GM18519 (cell line): ENCODE measurements around the gene FAM3A.

Experiments
- ATAC-seq: cut with Tn5 transposase; IDR thresholded peaks from one replicate; pipeline ENCODE4 v1.9.1; 2021; ENCODE audit warnings: mild to moderate bottlenecking, moderate library complexity; ENCODE audit not compliant: unreplicated experiment, low FRiP score

Gene FAM3A

DNA sequence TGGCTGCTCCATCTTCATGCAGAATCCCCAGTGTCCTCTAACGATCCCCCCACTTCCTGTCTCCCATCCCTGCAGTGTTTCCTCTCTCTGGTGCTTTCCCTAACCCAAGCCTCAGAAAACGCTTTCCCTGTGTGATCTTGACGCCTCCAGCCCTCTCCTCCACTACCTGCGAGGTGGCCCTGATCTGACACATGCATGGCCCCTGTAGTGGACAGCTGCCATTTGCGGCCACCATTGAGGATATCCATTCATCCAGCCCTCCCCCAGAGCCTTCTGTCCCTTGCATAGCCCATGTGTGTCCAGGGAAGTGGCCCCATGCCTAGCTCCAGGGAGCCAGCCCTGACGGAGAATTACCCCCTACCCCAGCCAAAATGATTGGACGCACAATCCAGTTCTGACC lies 32.7 kb downstream of the FAM3A start:
- no peak for ATAC-seq

DNA sequence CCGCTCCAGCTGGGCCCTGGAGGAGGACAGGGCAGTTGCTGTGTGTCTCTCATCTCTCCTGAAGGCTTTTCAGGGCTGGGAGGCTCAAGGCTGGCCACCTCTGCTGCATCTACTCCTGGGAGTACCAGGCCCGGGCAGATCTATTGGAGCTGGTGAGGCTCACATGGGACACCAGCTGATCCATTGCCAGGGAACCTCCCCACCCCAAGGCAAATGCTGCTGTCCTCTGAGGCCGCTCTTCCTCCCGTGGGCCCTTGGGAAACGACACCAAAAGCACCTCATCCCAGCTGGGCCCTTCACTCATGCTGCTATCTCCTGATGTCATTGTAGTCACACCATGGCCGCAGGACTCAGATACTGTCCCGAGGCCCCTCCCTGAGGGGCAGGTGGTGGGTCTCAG lies 33.2 kb downstream of the FAM3A start:
- ATAC-seq = no peak

DNA sequence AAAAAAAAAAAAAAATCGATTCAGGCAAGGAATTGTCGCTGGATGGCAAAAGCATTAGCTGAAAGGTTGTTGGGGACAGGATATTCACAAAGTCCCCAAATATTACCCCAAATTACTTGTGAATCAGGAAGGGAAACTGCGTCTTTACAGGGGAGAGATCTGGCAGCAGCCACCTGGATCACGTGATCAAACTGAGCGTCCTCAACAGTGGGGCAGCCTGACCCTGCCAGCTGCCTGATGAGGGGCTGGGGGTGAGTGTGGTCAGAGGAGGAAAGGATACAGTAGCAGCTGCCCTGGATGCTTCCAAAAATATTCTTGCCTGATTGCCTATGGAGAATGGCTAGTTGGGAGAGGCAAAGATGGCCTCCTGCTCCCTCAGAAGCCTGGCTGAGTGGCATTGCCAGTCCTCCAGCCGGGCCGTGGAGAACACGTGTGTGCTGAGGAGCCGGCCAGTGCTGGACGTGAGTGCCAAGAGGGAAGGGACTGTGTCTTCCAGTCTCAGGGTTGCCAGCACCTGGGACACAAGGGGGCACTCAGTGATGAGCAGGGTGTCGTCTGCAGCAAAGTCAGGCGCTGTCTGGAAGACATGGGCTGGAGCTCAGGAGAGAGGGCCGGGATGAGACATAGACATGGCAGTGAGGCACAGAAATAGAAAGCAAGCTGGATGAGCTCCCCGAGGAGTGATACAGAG lies 34.0 kb downstream of the FAM3A start:
- no peak for ATAC-seq

DNA sequence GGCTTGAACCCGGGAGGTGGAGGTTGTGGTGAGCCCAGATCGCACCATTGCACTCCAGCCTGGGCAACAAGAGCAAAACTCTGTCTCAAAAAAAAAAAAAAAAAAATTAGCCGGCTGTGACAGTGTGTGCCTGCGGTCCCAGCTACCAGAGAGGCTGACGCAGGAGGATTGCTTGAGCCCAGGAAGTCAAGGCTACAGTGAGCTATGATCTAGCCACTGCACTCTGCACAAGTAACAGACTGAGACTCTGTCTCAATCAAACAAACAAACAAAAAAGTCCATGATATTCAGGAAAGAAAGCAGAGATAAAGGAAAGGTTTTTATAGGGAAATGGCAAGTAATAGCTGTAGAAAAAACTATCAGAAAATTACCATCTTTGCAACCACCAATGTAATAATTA lies 34.8 kb downstream of the FAM3A start:
- ATAC-seq = no peak

DNA sequence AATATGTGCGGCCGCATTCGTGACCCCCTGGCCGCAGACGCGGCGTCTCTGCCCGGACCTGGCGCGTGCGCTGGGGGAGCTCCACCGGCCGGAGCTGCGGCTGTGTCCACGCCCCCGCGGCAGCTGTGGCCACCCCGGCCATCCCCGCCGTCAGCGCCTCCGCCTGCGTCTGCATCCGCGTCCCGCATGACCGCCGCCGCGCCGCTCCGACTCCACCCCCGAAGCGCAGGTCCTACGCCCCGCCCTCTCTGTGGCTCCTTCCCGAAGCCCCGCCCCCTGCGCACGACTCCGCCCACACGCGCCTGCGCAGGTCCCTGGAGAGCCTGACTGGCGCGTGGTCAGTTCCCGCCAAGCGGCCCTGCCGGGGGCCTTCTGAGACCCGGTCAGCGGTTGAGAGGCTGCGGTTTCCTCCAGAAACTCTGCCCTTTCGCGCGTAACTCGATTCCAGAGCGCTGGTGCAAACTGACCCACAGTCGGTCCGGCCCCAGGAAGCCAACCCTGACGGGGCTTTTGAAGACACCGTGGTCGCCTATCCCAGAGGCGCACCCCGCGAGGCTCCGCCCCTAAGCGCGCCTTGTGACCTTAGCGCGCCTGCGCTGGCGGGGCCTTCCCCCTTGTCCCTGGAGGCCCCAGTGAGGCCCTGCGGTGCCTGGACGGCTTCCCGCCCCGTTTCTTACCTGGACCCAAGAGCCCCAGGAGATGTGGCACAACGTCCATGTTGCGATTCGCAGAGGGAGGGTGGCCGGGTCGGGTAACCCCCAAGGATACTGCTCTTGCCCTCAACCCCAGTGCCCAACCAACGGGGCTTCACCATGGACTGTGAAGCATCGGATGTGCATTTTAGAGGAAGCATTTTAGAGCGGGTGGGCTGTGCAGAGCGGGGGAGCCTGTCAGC lies 37.1 kb downstream of the FAM3A start, which contains the start of gene LAGE3:
LAGE3 (minus strand) TSS at position 554 of the 895 bp plus-strand sequence; CDS start at position 188, 366 bp downstream.
- peak; percentile 68 for ATAC-seq

DNA sequence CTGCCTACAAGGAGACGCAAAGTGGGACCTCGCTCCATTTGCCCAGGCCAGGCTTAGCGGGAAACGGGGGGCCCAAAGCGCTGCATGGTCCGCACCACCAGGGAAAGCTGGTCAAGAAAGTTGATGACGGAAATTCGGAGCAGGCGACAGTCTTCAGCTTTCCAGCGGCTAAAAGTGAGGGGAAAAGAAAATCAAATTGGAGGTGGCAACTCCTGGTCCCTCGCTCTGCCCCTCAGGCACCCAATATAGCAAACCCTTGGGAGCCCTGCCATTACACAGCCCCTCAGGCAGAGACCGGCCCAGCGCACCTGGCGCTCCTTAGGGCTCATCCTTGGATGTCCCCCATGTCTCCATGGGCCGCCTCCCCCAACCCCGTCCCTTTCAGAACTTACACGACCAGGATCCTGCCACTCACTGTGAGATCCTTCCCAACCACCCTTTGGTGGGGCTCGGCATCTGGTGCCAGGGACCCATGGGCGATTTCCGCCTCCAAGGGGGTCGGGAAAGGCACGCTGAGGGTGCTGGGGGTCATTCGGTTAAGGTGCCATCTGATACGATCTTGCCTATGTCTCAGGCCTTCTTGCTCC lies 38.0 kb downstream of the FAM3A start:
- no peak for ATAC-seq

DNA sequence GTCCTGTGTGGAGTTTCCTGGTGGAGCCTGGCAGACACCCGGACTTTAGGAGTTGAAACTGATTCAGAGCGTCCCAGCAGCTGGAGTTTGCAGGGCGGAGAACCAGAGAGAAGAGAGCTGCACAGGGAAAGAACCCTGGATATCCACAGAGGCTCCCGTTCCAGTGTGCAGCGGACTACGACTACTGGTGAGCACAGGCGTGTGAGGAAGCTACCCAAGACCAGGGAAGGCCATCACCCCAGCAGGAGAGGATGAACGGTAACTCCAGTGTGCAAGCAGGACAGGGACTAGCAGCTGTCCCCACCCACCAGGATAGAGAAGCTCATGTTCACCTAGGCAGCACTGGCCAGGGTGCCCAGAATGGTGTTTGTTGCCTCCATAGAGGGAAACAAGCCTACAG lies 39.2 kb downstream of the FAM3A start:
- ATAC-seq = no peak

DNA sequence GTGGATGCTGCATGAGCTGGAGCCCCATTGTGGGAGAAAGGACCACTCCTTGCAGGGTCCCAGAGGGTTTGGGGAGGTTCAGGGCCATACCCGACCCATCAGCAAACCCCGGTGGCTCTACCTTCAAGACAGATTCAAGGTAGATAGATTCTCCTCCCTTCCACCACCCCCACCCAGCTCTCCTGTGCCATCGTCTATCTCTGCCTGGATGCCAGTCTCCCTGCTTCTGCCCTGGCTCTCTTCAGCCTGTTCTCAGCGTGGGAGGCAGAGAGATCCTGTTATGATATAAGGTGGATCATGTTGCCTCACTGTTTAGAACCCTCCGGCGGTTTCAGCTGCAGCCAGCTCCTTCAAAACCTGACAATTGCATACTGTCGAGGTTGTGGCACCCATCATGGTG lies 42.3 kb downstream of the FAM3A start:
- no peak for ATAC-seq

DNA sequence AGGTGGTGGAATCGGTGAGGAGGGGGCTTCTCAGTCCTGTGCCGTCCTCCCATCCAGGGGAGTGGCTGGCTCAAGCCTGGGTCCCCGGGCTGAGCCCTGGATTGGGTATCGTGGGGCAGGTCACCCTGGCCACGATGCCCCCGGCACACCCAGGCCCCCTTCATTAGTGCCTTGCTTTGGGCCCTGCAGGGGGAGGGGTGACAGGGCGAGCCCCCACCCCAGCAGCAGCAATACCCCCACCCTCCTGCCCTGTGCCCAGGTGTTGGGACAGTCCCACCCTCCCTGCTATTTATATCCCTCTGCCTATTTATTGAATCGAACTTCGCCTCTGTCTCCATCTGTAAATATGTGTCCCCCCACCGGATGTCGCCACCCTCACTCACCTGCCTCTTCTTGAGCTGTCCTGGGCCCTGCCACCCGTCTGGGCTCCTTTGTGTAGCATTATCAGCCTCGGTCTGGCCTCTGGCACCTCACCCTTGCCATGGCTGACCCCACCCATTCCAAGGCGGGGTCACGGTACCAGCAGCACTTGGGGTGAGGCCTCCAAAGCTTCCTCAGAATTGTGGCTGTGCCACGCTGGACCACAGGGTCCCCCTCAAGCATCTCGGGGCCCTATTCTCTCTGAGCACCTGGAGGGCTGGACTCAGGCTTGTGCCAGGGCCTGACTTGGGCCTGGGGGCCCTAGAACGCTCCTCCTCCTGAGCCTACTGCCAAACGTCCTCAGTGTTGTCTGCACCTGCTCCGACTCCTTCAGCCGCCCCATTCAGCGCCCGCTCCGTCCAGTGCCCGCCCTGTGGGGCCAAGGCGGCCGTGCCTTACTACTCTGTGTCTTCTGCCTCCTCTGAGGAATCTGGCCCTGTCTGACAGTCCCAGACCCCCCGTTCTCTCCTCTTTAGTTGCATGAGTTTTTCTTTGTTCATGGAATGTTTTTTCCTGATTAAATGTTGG lies 43.1 kb downstream of the FAM3A start:
- no peak for ATAC-seq

DNA sequence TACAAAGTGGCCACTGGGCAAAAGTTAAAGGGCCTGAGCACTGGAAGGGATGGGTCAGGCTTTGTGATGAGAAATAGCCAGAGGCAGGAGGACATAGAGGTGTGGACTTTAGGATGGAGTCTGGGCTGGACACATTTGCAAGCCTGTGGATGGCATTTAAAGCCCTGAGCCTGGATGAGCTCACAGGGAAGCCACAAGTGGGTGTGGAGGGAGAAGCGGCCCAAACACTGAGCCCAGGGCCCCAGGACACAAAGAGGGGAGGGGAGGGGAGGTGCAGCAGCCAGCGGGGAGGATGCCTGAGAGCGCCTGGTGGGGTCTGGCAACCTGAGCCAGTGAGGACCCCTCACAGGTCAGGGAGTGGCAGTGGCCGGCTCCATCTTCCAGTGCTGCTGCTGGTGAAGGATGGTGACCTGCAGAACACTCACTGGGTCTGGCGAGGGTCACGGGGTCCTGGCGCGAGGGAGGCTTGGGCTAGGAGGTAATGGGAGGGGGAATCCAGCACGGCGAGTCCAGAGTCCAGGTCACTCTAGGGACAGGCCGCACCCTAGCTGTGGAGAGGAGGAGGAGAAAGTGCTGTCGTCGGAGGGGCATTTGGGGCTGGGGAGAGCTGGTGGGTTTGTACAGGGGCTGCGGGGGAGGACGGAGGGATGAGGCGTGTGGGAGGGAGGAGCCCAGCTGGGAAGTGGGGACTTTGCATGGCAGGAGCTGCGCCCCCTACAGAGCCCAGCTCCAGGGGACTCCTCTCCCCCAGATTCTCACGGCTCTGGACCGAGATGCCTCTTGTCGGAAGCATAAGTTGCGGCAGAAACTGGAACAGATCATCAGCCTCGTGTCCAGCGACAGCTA lies 44.0 kb downstream of the FAM3A start:
- ATAC-seq = no peak

DNA sequence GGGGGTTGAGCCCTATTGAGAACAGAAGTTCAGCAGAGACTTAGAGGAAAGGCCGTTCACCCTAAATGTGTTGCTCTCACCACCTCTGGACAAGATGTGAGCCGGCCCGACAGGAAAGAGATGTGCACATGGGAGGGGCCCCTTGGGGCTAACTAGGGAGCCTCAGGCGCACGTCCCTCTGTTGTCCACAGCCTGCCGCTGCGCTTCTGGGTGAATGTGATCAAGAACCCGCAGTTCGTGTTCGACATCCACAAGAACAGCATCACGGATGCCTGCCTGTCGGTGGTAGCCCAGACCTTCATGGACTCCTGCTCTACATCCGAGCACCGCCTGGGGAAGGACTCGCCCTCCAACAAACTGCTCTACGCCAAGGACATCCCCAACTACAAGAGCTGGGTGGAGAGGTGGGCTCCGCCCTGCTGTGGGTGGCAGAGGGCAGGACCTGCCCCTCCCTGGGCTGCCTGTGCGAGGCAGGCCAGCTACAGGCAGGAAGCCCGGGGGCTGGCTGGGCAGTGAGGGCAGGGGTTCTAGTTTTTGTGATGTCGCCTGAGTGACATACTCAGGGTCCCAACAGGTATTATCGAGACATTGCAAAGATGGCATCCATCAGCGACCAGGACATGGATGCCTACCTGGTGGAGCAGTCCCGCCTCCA lies 45.0 kb downstream of the FAM3A start:
- ATAC-seq = no peak

DNA sequence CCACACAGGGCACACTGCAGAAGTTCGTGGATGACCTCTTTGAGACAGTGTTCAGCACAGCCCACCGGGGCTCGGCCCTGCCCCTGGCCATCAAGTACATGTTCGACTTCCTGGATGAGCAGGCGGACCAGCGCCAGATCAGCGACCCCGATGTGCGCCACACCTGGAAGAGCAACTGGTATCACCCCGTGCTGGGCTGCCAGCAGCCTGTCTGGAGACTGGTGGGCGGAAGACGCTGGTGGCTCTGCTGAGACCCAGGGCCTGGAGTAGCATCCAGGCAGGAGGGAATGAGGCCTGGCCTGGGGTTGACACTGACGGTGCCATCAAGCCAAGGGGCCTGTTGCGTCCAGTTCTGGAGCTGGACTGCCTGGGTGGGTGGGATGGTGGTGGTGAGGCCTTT lies 45.6 kb downstream of the FAM3A start:
- no peak for ATAC-seq

DNA sequence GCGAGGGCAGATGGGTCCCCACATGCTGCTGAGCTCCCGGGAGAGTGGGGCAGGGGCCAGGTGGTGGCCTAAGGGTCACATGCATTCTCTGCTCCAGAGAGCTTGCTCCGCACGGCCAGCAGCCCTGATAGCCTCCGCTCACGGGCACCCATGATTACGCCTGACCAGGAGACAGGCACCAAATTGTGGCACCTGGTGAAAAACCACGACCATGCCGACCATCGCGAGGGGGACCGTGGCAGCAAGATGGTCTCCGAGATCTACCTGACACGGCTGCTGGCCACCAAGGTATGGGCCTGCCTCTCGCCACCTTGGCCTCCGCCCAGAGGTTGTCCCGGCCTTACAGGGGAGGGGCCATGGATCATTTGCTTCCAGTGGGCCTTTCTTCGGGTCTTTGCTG lies 46.2 kb downstream of the FAM3A start:
- ATAC-seq = no peak

DNA sequence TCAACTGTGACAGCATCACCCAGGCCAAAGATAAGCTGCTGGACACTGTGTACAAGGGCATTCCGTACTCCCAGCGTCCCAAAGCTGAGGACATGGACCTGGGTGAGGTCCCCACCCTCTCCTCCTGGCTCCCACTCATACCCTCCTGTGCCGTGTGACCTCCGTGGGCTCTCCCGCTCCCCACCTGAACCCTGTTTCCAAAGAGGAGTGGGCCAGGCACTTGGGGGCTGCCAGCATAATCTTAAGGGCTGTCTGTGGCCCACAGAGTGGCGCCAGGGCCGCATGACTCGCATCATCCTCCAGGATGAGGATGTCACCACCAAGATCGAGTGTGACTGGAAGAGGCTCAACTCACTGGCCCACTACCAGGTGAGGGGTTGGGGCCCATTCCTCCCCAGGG lies 46.9 kb downstream of the FAM3A start:
- no peak for ATAC-seq

DNA sequence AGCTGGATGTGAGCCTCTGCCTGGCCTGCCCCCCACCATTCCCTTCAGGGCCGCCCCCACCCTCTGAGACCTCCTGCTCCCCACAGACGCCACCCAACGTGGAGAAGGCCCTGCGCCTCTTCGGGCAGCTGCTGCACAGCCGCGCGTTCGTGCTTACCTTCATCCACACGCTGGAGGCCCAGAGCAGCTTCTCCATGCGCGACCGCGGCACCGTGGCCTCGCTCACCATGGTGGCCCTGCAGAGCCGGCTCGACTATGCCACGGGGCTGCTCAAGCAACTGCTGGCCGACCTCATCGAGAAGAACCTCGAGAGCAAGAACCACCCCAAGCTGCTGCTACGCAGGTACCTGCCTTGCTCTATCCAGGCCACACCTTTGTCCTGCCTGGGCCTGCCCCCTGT lies 47.8 kb downstream of the FAM3A start:
- no peak for ATAC-seq

DNA sequence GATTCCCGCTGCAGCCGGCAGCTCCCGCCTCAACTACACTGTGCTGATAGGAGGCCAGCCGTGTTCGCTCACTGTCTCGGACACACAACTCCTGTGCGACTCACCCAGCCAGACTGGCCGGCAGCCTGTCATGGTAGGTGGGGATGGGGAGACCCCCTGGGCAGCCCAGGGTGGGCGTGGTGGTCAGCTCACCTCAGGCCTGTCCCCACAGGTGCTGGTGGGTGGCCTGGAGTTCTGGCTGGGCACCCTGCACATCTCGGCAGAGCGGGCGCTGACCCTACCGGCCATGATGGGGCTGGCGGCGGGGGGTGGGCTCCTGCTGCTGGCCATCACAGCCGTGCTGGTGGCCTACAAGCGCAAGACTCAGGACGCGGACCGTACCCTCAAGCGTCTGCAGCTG lies 48.5 kb downstream of the FAM3A start:
- no peak for ATAC-seq

DNA sequence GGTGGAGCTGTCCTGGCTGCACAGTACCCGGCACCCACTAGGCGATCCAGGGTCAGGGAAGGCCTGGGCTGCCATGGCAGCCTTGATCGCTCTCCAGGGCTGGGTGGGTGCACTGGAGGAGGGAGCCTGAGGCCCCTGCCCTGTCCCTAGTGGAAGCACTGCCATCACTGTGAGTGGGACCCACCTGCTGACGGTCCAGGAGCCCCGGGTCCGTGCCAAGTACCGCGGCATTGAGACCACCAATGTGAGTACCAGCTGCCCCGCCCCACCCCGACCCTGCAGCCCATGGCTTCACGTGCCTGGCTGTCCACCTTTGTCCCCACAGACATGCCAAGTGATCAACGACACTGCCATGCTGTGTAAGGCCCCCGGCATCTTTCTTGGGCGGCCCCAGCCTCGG lies 49.1 kb downstream of the FAM3A start:
- ATAC-seq = no peak

DNA sequence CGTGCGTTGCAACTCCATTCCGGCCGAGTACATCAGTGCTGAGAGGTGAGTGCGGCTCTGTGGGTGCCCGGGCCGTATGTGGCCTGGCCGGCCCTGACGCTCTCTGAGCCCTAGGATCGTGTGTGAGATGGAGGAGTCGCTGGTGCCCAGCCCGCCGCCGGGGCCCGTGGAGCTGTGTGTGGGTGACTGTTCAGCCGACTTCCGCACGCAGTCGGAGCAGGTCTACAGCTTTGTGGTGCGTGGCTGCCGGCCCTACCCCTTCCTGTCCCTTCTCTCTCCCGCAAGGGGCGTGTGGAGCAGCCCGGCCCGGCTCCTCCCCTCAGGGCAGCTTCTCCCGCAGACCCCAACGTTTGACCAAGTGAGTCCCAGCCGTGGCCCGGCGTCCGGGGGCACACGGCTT lies 50.0 kb downstream of the FAM3A start:
- ATAC-seq = no peak

DNA sequence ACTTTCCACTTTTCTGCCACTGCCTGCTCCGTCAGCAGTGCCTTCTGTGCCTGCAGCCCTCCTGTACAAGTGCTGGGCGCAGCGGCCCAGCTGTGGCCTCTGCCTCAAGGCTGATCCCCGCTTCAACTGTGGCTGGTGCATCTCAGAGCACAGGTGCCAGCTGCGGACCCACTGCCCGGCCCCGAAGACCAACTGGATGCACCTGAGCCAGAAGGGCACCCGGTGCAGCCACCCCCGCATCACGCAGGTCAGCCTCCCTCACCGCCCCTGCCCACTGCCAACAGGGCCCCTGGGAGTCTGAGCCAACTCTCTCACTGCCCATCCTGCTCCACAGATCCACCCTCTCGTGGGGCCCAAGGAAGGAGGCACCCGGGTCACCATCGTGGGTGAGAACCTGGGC lies 50.4 kb downstream of the FAM3A start:
- ATAC-seq = no peak
